ENCODE measurements around the gene ANKRD34A.
A peak's percentile ranks its signal among the peaks of the same experiment; 100 is the strongest.

Gene ANKRD34A
- total RNA-seq = 1.2 to 1.5 reads per million in 2 donors

DNA sequence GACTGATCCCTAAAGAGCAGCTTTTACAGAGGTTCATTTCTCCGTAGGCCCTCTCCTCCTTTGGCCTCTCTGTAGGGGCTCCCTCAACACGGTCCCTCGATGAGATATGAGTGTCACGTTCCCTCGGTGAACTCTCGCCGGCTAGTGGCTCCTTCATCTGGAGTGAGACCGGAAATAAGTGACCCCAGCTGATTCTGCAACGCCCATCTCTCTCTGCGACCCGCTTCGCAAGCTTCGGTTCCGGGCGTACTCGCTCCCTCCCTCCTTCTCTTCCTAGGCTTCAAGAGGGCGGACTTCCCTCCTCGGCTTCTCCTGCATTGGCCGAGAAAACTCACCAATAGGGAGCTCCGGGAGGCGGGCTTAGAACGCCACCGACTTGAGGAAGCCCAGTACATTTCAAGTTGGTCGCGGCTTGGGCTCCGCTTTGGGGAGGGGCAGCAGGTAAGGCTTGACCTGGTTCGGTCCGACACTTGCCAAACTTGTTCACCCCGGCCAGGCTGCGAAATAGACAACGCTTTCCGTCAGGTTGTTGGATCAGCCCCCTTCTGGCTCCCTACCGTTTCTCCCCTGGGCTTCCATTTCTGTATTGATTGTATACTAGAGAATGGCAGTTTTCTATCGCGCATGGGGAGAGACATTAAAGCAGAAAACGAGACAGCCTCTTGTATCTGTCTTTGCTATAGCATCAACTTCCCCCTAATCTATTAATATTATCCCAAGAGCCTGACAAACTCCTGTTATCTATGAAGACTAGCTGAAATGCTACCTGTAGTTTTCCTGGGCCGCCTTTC lies at the start of gene ANKRD34A, which contains the start of gene POLR3GL:
ANKRD34A (minus strand) TSS at position 248 of the 791 bp plus-strand sequence. CDS start 2,816 bp downstream, outside the sequence.
POLR3GL (plus strand) TSS at position 363 of the 791 bp plus-strand sequence. CDS start 10,176 bp downstream, outside the sequence.
- DNase-seq = peak; percentile 84

- DNase-seq = no peak
These were observed 49.2 kb upstream of the ANKRD34A start for GRCh38 chr1:146013559-146013922.

DNA sequence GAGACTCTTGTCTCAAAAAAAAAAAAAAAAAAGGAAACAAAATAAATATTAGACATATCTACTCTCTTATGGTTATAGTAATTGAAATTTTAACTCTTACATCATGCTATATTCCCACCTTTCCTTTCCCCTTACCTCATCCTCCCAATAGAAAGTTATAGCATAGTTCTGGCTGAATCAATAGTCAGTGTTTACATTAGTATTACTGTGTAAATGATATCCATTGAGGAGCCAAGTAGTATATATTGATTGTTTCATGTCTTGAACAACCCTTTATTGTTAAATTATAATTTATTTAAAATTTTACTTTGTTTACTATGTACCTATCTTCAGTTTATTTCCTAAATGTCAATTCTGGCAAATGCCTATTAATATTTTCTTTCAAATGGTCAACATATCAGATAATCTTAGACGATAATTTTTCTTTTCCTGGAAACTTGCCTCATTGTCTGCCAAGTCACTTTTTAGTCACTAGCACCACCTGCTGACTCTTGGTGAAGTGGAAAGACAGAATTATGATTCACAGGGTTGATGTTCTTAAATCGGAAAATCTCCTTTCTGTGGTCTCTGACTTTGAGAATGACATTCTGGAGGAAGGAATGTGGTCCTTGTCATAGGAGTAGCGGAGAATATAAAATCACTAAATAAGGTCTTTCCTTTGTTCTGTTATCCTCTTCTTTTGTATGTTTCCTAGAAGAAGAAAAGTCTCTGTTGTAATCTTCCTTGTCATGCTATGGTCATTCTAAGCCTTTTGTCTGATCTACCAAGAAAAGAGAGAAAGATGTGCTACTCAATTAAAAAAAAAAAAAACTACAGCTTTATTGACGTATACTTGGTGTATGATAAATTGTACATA lies 48.6 kb upstream of the ANKRD34A start:
- peak; percentile 40 for DNase-seq

DNA sequence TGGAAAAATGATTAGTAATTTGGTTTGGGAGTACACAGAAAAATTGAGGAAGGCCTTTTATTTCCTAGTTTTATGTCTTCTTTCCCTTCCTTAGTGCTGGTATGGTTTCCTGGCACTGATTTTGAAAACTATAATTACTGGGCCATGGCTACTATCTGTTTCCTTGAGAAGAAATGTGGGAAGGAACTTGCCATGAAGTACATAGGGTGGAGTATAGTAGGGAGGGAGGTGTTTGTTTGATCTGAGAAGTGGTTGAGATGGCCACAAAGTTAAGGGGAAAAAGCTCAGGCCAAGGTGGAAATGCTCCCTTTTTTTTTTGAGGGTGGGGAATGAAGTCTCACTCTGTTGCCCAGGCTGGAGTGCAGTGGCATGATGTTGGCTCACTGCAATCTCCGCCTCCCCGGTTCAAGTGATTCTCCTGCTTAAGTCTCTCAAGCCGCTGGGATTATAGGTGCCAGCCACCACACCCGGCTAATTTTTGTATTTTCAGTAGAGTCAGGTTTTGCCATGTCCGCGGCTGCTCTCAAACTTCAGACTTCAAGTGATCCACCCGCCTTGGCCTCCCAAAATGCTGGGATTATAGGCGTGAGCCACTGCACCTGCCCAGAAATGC lies 45.9 kb upstream of the ANKRD34A start:
- DNase-seq = no peak

- no peak for DNase-seq
These were observed 43.2 kb upstream of the ANKRD34A start for GRCh38 chr1:146007489-146008133.

DNA sequence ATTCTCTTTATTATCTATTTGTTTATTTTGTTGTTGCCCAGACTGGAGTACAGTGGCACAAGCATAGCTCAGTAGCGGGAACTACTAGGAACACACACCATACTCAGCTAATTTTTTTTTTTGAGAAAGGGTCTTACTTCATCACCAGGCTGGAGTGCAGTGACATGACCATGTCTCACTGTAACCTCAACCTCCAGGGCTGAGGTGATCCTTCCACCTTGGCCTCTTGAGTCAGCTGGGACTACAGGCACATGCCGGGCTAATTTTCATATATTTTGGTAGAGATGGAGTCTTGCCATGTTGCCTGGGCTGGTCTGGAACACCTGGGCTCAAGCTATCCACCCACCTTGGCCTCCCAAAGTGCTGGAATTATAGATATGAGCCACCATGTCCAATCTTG lies 37.3 kb upstream of the ANKRD34A start:
- no peak for DNase-seq

GRCh38 chr1:145999321-146000024 lies 35.1 kb upstream of the ANKRD34A start:
- DNase-seq = peak; percentile 8

DNA sequence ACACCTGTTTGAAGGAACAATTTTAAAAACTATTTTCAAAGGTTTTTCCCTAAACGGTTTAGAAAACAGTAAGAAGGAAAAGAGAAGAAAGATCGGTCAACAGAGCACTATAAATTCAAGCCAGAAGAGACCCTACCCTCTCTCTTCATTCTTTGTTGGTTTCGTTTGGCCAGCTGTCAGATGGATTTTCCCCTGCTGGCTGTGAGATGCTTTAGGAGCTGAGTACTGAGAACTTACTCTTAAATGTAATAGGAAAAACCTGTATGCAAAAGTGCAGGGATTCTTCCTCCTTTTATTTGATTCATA lies 33.3 kb upstream of the ANKRD34A start:
- DNase-seq = no peak

GRCh38 chr1:145997016-145997717 lies 32.8 kb upstream of the ANKRD34A start:
- peak; percentile 47 for DNase-seq

DNA sequence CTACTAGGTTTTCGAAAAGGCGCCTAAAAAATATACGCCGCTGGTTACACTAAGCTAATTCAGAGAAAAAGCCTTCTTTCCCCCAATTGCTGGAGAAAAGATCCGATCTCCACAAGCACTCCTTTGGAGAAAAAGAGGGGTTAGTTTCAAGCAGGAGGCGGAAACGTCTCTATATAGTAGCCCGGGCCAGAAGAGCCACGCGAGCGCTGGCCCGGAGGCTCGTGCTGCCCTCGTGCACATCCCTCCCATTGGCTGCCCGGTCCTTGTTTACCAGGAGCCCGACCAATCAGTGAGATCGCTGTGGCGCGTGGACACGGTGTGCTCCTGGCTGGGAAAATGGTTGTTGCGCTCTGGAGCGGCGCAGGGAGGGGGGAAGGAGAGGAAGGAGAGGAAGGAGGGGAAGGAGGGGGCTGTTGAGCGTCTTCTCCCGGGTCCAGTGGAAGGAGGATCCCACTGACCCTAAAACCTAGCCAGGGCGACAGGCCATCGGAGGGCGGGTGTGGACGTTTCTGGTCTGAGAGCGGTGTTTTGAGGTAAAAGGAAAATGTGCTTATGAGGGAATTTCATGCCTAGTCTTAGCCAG lies 32.1 kb upstream of the ANKRD34A start, which contains the start of gene TXNIP:
TXNIP (minus strand) TSS at position 147 of the 583 bp plus-strand sequence. CDS start 313 bp downstream, outside the sequence.
- peak; percentile 83 for DNase-seq

DNA sequence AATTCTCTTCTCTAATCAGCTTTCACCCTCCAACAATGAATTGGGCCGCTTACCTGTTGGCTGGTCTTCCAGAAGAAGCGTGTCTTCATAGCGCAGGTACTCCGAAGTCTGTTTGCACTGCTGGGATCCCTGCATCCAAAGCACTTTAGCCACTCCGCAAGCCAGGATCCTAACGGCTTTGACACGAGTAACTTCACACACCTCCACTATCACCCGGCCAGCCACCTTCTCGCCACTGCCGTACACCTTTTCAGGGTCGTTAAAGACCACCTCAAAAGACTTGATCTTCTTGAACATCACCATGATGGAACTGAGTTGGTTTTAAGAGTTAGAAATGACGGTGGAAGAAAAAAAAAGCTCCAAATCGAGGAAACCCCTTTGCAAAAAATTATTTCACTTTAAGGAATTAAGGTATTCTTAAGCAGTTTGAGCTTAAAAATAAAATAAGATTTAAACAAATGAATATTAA lies 31.6 kb upstream of the ANKRD34A start:
- DNase-seq = no peak

- DNase-seq = no peak
These were observed 30.9 kb upstream of the ANKRD34A start for GRCh38 chr1:145995148-145995881.

- DNase-seq = no peak
These were observed 30.2 kb upstream of the ANKRD34A start for GRCh38 chr1:145994391-145995120.

DNA sequence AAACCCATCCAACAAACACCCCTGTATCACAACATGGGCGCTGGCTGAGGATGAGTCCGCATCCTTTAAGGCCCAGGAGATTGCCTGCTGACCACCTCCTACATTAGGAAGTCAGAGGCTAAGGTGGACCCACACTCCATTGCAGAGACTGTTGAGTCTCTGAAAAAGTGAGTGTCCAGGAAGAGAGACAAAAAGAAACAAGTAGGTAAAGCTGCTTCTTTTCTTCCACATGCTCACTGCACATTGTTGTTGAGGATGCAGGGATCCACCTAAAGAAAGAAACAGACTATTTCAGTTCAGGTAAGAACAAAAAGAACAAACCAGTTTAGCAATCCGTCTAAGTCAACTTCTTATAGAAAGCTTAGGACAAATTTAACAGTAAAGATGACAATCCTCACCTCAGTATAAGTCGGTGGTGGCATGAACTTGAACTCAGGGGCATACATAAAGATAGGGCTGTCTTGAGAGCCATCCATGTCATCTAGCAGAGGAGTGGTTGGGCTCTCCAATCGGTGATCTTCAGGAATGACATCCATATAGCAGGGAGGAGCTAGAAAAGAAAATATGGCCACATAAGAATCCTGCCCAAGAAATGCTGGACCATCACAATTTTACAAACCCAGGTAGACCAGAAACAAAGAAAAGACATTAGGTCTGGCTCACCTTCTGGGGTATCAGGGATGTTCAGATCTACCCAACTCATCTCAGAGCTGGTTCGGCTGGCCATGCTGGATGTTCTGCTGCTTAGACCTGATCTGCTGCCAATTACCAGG lies 29.4 kb upstream of the ANKRD34A start:
- no peak for DNase-seq

- no peak for DNase-seq
These were observed 28.7 kb upstream of the ANKRD34A start for GRCh38 chr1:145992958-145993617.

DNA sequence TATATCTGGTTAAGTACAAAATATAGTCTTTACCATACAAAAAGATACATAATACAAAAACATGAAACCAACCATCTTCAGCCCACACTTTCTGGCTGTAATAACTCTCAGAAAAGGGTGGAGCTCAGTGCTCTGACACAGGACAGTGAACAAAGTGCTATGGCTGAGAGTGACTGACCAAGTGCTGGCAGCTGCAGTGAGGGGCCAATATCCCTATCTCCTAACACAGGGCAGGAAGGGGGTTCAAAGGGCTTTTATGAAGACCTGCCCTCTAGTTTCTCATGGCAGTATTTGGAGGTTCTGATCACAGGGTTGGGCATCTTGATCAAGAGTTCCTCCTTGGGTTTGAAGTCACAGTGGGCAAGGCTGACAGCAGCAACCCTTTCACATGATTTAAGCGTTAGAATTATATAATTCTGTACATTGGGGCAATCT lies 28.1 kb upstream of the ANKRD34A start:
- no peak for DNase-seq

GRCh38 chr1:145991735-145992412 lies 27.5 kb upstream of the ANKRD34A start:
- no peak for DNase-seq

Data from T-helper 9 cell (primary cell).